ENCODE data around the gene DEFB132. TPM values are rescaled to one million over a fixed set of nuclear protein-coding genes. Genes with fewer than 3 reads are reported as not detected.

The DEFB132 gene
- total and polyA plus RNA-seq, 2 of the 13 experiments (the other 11 are each of a cell fraction or from before 2014, with no cell fraction given) = not detected

GRCh38 chr20:258269-258858 is 840 bp downstream of the DEFB132 start:
- 5% methylated on average over 4 of the region's 4 CpGs for WGBS (ENCODE audit: low lambda C conversion rate)
- no peaks in the 10 kb centered on the region for H3K4me1 ChIP-seq (ENCODE audit: insufficient read depth, low read length)
- no peak overlapping the region for H3K4me3 ChIP-seq (replicated peaks in 1 of 3; ENCODE audit: insufficient read depth in 1 of 3, low read depth in 2 of 3, low read length in 3 of 3)
- H3K4me2 ChIP-seq (ENCODE audit: low read depth, low read length) = no peak overlapping the region
- no peaks in the 10 kb centered on the region for H3K79me2 ChIP-seq (ENCODE audit: insufficient read depth, low read length)
- POLR2A ChIA-PET = interaction anchor here (1.0 kb wide), 1 partner anchor 8 kb away, joined by 3 read pairs; no protein-coding TSS in a partner anchor
- intact Hi-C loops (cut with micrococcal nuclease; ENCODE audit: unreplicated experiment) = no loop called here
- no TSS peak for BruUV-seq (replicated peaks)
- FAIRE-seq (no peak), ATAC-seq (no peak), DNase-seq (ENCODE audit: low spot score) (no peak)
- in situ Hi-C loops (cut with HindIII; ENCODE audit: extremely low pct_ligation_motif_present, low pct_unique_long_range_greater_than_20kb) = no loop called here
- no peaks in the 10 kb centered on the region for H4K20me1 ChIP-seq (ENCODE audit: insufficient read depth, low read length)
- H3K27ac ChIP-seq (ENCODE audit: extremely low read length, insufficient read depth, low read length) = no peak overlapping the region
- CTCF ChIA-PET (ENCODE audit: low intra/inter-chr PET ratio, low total read pairs) = interaction anchor here (0.7 to 1.9 kb wide), 3 partner anchors 9 to 72 kb away, joined by 3 to 12 read pairs (median 4); no protein-coding TSS in a partner anchor
- no peaks in the 10 kb centered on the region for H3K9me3 ChIP-seq (ENCODE audit: low read length)
- H2AFZ ChIP-seq (ENCODE audit: low read length) = no peak overlapping the region
- TF ChIP-seq ZNF761 (CRISPR knock-in tag; conservative IDR thresholded peaks at IDR 0.05) (no peak), ZNF101 (CRISPR knock-in tag; IDR thresholded peaks at IDR 0.05; ENCODE audit: borderline replicate concordance, low read depth) (no peak), MXD1 (CRISPR knock-in tag; IDR thresholded peaks at IDR 0.05) (no peak), ELK4 (CRISPR knock-in tag; IDR thresholded peaks at IDR 0.05; ENCODE audit: borderline replicate concordance) (no peak), CAMTA2 (CRISPR knock-in tag; IDR thresholded peaks at IDR 0.05; ENCODE audit: borderline replicate concordance) (no peak), NCOA5 (CRISPR knock-in tag; IDR thresholded peaks at IDR 0.05) (no peak), TSC22D2 (CRISPR knock-in tag; IDR thresholded peaks at IDR 0.05; ENCODE audit: borderline replicate concordance) (no peak), ZNF780A (CRISPR knock-in tag; IDR thresholded peaks at IDR 0.05) (no peak), TOPORS (CRISPR knock-in tag; IDR thresholded peaks at IDR 0.05) (no peak), CCAR2 (optimal IDR thresholded peaks at IDR 0.05; ENCODE audit: low read depth, low read length) (no peak)
- peaks cover 2 to 31% of the 10 kb centered on the region in 2 experiments; a peak in 4 of 5 replicates for H3K27me3 ChIP-seq (ENCODE audit: control insufficient read depth in 1 of 2, insufficient read depth in 2 of 2, low read length in 2 of 2)
- no peaks in the 10 kb centered on the region for H3K36me3 ChIP-seq (replicated peaks in 1 of 2; ENCODE audit: control insufficient read depth in 1 of 2, insufficient read depth in 2 of 2, low read length in 2 of 2)
- H3K9ac ChIP-seq (ENCODE audit: insufficient read depth, low read depth, low read length) = no peak overlapping the region

Data from HepG2 (cell line).